Medulla oblongata (tissue), 1 donor: ENCODE results near the gene ADARB2.
"Not testable (repeated sequence)": the region's sequence is repeated elsewhere in the genome, so short reads cannot be mapped to it uniquely, and the experiment has no call there.

Experiments
- DNase-seq: peaks from one replicate; pipeline ENCODE4 v3.0.0-alpha.2; 2015; ENCODE audit errors: extremely low spot score

The ADARB2 gene

DNA sequence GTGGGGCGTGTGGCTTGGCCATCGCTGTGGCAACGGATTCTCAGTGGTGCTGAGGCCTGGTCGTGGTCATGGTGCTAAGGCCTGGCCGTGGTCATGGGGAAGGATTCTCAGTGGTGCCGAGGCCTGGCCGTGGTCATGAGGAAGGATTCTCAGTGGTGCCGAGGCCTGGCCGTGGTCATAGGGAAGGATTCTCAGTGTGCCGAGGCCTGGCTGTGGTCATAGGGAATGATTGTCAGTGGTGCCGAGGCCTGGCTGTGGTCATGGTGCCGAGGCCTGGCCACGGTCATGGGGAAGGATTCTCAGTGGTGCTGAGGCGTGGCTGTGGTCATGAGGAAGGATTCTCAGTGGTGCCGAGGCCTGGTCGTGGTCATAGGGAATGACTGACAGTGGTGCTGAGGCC lies 327.9 kb downstream of the ADARB2 start:
- DNase-seq = no peak

DNA sequence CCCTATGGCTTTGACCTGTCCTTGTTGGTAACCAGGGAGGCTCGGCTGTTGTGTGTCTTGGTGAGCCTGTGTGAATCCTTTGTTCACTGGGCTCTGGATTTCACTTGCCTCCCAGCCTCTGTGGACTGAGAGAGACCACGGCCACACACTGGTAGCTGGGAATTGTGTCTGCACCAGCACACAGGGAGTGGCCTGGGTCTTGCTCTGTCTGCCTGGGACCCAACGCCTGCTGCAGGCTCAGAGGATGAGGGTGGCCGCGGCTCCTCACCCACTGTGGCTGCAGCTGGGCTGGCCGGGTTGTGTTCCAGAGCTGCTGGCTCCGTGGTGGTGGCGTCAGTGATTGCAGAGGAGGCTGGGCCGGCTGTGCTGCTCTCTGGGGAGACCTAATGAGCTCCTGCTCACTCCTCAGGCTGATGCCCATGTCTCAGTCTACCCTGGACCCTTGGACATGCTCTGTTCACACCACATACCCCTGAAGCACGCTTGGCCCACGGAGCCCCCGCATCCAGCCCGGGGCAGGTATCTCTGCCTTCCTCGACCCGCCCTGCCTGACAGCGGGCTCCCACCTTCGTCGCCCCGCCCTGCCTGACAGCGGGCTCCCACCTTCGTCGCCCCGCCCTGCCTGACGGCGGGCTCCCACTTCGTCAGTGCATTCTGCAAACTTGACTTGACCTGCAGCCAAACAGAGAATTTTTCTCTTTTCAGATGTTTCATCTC lies 328.5 kb downstream of the ADARB2 start:
- DNase-seq = no peak

DNA sequence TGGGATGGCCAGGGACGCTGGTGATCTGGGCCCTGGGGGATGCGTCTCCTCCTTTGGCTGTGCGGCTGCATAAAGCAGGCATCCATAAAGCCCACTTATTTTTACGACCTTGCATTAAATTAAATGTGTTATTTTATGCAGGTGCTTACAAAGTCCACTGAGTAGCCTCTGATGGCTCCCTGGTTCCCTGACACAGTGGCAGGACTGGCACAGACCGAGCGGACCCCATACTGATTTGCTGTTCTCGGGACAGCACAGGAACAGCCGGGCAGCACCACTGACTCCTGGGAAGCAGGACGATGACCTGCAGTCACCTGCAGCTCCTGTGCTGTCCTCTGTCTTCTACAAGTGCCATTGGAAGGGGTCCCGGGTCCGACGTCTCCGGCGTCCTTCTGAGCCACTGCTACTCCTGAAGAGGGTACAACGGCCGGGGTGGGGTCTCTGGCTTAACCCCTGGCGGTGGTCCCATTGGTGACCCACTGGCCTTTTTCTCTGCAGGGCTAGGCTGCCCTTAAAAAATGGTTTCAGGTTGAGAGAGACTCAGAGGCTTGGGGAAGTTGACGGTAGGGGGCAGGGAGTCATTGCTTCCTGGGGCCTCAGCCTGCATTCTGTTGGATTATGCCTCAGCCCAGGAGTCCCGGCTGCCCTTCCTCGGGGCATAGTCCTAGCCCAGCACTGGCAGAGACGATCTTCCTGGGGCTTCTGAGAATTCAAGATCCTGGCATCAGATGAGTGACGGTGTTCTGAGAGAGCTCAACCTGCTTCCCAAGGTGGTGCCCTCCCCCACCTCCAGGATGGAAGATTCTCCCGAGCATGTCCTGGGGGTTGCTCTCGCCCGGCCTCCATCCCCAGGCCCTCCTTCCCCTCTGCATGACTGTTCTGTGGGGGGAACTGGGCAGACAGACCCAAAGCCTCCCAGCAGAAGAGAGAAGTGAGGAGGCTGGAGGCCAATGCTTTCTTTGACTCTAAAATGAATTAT lies 330.1 kb downstream of the ADARB2 start:
- DNase-seq = no peak

DNA sequence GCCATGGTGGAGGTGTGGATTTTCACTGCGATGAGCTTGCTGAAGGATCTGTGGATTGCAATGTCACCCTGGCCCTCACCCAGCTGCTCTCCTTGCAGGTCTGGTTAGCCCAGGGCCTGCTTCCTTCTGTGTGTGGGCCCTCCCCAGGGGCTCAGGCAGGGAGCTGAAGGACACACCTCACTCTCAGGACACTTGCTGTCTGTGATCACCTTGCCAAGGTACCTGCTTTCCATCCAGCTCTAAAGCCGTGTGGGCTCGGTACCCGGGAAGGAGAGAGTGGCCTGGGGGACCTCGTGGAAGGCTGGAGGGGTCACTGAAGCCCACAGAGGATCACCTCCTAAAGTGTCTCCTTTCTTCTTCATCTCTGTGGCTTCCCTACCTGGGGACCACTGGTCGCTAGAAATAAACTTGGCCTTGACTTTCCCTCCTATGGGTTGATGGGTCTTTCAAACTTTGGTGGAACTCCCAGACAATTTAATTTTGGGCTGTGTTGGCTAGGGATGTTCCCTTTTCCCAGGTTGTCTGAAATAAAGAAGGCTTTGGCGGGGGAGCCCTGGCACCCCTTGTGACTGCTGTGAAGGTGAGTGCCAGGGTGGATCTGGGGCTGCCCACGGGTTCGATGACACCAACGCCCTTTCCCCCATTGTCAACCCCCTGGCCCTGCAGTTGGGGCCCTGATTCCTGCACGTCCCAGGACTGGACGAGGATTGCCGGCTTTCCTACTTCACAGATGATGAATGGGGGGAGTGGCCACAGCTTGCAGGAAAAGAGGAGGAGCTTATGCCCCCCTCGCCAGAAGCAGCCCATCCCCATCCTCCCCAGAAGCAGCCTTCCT lies 331.0 kb downstream of the ADARB2 start:
- DNase-seq = no peak

DNA sequence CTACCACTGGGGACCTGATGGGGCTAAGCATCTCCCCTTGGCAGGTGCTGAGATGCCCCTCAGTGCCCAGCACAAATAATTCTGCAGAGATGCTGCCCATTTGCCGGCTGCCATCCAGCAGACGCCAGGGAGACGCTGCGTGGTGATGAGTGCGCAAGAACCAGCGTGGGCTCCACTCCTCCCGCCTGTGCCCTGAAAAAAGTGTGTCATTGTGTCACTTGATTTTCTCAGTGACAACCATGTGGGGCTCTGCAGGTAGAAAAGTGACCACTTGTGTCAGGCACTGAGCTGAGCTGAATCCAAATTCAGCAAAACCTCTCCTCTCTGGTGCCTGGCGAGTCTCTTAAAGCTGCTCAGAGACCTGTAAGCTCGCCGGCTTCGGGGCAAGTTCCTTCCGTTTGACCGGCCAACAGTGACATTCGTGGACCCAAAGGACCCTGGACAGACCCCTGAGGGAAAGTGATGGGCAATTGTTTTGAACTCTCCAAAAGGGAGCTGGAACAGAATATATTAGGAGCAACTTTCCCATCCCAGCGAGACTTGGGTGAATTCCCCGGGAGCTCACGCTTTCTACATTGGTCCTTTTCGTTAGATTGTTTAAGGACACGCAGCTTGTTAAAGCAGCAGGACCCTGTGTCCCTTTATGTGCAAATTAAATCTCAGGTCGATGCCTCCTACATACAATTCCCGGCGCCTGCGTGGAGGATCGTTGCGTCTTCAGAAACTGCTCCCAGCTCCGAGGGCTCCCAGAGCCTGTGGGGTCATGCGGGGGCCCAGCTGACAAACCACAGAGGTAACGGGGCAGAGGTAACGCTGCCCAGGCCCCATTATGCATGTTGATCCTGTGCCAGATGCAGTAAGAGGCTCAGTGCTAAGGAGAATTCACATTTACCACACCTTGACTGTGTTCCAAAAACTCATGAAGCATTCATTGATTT lies 332.7 kb downstream of the ADARB2 start:
- no peak for DNase-seq

DNA sequence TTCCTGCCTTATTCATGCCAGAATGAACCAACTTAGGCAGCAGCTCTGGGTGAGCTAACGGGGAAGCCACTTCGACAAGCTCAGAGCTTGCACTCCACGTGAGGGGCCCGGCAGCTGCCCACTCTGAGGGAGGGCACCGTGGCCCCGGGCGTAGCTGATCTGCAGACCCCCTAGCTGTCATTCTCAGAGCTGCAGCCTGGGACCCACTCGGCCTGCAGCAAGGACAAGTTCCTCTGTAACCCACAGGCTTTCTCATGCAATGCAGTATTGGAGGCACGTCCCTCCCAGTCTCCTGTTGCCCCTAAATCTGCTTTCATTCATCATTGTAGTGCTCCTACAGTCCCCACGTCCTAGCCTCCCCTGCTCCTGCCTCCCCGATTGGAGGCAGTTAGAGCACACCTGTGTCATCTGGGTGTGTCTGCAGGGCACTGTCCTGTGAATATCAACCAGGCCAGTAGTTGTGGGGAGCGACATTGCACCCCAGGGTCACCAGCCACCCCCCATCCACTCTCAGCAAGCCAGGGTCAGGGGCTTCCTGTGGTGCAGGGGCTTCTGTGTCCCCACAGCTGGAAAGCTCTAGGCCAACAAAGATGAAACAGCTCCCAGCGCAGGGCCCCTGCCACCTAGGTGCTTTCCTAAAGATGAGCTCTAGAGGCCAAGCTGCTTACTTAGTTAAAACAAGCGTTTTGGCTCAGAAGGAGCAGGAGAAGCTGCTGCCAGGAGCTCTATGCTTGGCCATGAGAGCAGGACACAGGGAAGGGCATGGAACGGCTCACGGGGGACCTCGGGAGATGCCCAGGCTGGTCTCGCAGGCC lies 333.6 kb downstream of the ADARB2 start:
- no peak for DNase-seq

DNA sequence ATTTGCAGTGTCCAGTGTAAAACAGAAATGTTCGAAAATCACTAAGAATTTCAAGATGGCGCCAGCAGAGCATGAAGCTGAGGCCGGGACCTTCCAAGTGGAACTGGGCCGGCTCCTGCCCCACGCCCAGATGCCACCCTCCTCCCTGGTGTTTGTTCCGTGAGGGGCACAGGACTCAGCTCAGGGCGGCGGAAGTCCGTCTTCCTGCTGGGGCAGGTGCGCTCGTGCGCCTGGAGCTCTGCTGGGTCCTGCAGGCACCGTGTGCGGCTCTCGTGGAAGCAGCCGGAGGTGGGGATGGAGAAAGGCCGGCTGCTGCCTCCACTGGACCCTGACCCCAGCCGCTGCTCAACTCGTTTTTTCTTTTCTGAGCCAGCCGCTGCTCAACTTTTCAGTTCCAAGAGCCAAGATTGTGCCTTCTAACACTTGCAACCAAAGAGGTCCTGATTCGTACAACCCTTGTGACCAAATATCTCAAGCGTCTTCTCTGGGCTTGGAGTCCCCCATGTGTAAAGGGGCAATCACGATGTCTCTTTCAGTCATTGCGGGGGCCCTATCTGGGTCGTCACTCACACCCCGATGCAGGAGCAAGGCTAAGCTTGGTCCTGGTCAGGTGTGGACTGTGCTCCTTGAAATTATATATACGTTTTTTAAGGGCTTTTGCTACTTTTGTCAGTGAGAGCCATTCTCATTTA lies 334.4 kb downstream of the ADARB2 start:
- no peak for DNase-seq

DNA sequence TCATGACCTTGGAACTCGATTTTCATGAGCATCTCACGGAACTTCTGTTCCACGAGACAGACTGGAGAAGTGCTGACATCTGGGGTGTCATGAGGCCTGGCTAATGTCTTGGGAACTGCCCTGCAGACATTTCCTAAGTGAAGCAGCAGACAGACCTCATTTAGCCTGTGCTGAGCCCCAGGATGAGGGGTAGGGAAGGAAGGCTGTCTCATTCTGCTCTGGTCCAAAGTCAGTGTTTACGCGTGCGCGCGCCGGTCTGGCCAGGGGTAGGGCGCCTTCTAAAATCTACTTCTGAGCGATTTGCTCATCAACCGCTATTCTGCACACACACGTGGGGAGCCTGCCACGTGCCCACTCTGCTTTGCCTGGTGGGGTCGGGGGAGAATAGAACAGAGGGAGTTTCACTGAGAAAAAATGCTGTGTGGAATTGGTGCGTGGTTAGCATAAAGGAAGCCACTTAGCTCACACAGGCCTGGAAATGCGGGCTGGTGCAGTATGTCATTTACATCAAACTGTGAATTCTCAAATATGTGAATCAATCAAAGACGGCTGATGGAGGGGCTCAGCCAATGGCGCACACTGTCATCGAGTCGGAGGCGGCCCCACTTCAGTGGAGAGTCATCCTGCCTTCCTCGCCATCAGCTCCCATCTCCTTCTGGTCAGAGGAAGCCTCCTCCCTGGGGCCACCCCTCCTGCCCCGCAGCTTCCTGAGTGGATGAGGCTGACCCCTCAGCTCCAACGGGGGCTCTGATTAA lies 335.1 kb downstream of the ADARB2 start:
- DNase-seq = no peak

DNA sequence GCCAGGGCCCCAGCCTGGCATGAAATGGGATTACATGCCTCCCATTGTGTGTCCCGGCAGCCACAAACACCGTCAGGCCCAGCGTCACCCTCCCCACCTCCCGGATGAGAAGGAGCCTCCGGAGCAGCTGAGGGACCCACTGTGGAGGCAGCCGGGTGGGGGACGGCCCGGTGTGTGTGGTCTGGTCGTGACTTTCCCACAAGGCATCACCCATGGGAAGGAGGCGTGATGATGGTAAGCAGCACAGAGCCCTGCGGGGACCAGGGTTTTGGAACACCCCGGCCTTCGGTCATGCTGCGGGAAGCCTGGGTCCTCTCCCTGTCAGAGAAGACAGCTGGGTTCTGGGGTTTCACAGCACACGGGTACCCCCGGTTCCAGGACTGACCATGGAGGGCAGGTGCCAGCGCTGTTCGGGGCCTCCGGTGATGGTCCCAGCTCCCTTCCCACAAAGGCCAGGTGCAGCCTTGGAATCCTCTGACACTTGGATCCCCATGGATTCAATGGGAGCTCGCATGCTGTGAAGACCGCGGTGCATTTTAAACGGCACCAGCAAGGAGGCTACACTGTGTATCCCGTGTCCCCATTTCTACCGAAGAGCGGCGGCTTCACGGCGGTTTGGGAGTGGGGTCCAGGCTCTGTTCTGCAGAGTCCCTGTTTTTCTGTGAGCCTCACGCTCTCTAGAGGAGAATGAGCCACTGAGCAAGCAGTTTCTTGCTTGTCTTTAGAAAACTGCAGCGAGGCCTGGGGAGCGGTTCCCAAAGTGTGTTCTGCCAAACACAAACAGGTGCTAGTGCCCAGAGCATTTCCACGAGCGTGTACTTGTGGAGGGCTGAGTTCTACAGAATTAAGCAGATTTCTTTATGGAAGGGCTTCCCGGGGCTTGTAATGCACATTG lies 336.0 kb downstream of the ADARB2 start:
- DNase-seq = no peak

DNA sequence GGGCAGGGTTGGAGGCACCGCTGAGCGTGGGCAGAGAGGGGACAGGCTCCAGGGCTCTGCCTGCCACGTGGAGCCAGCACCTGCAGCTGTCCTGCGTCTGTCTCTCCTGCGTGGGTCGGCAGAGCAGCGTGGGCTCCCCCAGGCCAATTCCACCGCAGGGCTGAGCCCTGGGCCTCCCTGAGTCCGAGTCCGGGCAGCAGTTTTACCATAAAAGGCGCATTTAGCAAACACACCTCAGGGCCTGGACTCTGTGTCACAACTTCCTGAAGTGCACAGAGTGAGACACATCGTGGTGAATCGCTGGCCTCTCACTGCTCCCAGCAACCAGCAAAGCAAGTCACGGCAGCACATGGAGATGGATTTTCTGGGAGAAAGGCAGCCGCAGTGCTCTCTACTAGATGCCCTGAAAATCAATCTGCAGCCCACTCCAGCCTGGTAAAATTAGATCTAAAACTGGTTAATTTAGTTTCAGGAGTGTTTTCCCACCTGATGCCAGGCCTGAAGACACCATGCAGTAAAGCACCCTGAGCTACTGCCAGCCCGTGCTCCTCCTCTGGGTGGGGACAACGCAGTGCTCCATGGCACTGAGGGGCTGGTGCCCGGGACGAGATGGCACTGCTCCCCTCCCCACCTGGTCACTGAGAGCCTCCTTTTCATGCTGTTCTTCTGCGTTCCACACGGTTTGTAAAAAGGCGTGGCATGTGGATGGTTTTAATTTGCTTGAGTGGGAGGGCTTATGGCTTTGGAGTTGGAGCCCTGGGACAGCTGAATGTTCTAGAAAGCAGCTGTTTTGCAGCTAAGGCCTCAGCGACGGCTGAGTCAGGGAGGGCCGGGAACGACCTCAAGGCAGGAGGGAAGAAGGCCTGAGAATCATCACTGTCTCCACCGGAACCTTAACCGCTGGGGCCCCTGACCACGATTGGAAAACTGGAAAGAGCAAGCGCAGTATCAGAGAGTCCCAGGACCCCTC lies 336.9 kb downstream of the ADARB2 start:
- DNase-seq = no peak

DNA sequence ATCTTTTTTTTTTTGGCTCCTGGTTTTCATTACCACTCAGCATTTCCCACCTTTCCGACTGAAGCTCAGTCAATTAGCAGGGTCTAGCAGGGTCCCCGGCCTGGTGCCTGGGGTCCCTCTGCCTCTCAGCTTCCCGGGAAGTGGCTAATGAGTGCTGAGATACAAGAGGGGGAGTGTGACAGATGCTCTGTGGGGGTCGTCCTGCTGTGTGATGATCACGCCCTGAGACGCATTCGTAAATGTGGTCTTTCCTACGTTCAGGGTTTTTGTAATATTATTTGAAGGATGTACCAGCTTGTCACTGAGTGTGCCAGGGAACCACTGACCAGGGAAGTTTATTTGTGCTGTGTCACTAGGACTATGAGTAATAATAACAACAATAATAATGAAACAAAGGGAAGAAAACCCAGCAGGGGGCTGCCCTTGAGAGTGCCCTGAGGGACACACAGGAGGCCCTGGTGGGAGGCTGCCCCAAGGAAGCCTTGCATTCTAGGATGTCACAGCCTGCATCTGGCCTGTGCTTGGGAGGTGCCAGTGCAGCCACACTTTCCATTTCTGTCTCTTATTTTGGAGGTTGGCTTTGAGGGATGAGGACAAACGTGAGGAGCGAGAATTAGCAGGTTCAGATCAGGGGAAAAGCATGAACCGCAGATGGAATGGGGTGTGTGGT lies 337.8 kb downstream of the ADARB2 start:
- DNase-seq = no peak

DNA sequence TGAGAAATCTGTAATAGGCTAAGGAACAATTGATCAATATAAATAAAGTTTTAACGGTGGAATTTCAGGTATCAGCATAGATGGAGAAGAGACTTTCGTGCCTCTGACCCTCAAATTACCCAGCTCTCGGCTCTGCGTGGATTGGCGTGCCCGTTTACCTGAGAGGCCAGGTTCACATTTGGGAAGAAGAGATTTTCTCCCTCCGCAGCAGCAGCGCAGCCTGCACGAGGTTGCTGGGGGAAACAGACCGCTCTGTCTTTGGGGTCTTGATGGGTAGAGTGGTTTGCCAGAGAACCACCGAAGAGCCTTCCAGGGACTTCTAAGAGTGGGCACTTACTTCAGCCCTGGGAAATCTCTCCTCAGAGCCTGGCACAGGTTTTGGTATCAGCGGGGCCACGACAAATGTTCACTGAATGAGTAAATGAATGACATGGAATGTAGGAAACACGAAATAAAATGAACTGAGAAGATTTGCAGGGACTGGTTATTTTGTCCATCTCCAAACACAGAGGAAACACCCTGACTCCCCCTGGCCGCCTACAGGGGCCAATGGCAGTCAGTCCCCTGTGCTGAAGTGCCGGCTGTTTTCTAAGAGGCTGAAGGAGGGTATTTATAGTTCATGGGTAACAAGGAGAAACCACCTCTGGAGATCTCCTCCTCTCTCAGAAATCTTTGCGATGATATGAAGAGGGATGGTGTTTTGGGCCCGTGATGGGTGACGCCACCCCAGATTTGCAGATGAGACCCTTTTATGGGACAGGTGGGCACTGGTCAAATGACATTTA lies 338.5 kb downstream of the ADARB2 start:
- no peak for DNase-seq

DNA sequence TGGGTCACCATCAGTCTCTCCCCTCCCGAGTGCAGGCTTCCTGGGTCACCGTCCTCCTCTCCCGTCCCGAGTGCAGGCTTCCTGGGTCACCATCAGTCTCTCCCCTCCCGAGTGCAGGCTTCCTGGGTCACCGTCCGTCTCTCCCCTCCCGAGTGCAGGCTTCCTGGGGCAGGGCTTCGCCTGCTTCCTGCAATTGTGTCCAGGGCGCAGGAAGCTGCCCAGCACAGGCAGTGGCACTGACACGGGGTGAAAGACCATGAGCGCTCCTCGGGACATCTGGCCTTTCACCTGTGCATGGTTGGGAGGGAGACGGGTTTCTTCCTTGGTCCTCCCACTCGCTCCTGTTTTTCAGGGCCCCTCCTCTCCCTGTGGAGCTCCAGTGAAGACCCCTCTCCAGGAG lies 339.2 kb downstream of the ADARB2 start:
- DNase-seq = not testable (repeated sequence)

DNA sequence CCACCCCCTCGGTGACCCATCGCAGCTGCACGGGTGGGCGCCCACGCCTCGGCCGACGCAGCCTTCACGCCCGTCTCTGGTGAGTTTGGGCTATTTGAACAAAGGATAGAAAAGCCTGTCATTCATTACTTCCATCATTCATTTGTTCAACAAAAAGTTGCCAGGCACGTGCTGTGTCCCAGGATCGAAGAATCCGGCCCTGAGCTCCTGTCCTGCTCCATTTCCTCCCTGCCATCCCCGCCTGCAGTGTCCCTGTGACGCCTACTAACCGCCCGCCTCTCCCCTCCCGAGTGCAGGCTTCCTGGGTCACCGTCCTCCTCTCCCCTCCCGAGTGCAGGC lies 341.1 kb downstream of the ADARB2 start:
- DNase-seq = no peak
